A549 treated with CORT108297 at 1 μM for 4 hours (cell line): ENCODE data around the gene EGR4. TPM values are rescaled to one million over a fixed set of nuclear protein-coding genes. Genes with fewer than 3 reads are reported as not detected.

Experiments used
- total RNA-seq: library from RNA; stranded (reverse); fragments of 200-300 nt; extraction: Qiagen RNA extraction; gene quantifications from 5 replicates; pipeline ENCODE4 v1.2.3, GENCODE V29; 2022

The EGR4 gene
- 0.07 to 0.32 TPM (median 0.17 TPM) in 5 replicates for total RNA-seq

DNA sequence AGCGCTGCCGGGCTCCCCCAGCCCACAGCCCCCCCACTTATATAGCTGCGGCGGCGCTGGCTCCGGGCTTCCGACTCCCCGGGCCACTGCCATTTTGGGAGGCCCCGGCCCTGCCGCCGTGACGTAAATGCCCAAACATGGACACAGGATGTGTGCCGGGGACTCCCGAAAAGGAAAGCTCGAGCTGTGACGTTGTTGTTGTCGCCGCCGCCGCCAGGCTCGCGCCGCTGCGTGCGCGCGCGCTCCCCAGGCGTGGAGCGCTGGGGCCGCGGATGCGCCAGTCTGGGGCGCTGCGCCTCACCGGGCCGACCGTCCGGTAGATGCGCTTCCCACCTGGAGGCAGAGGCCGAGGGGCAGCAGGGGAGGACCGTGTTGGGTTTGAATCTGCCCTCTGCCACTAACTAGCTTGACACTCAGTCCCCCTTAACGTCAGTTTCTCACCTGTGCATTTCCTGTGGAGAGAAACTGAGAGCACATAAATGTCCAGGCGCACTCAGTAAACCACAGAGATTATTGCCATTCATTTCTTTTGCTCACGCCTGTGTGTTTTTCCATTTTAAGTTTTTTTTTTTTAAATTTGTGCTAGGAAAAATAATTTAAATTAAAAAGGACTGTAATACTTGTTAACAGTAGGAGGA lies at the start of gene EGR4:
Gene EGR4, minus strand, starts transcription at position 15 of the 638 bp plus-strand sequence. CDS start 231 bp downstream, outside the sequence.

DNA sequence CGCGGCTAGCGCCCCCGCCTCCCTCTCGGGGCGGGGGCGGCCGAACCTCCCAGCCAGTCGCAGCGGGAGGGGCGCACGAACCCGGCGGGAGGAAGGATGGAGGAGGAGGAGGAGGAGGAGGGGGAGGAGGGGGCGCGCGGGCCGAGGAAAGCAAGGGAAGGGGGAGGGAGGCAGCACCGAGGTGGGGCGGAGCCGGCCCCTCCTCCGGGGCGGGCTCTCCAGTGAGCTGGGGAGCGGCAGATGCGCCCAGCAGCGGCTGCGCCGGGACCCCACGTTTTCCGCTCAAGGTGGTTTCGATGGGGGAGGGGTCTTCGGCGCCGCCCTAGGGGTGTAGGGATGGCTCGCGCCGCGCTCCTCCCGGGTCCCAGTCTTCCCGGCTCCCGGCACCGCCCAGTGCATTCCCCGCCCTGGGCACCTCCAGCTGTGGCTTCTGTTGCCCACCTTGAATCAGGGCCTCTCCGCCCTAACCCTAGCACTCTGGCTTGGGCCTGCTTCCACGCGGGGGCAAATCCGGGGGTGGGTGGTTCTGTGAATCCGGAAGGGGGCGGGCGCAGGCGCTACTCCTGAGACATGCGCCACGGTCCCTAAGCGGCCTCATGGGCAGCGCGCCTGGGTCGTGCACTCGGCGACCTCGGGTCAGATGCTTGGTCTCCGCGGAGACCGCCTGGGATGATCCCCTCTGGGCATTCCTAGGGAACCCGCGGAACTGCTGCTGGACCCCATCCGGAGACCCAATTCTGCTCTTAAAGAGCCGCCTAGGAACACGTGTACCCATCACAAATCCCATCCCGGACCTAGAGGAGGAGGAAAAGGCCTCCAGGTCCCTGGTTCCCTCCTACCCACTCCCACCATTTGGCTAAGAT lies 8.8 kb downstream of the EGR4 start, which contains the start of gene FBXO41:
Gene FBXO41, minus strand, starts transcription at position 183 of the 863 bp plus-strand sequence. CDS start 14,848 bp downstream, outside the sequence.

Other genes with a start within 250 kb of the EGR4 start
- 11.5 to 17.1 TPM (median 14.7 TPM) in 5 replicates for gene SFXN5, start 221.8 kb downstream of the EGR4 start, total RNA-seq
- gene RAB11FIP5, start 180.6 kb downstream of the EGR4 start, total RNA-seq: 32.2 to 38.0 TPM (median 36.3 TPM) in 5 replicates
- 0.02 to 0.03 TPM in 2 of 5 replicates, not detected in the others for gene NOTO, start 91.0 kb downstream of the EGR4 start, total RNA-seq
- 53.7 to 59.9 TPM (median 55.8 TPM) in 5 replicates for gene SMYD5, start 79.3 kb downstream of the EGR4 start, total RNA-seq
- 16.6 to 26.1 TPM (median 24.2 TPM) in 5 replicates for gene PRADC1, start 60.3 kb downstream of the EGR4 start, total RNA-seq
- 572 to 977 TPM (median 585 TPM) in 5 replicates for gene CCT7, start 59.2 kb downstream of the EGR4 start, total RNA-seq
- gene FBXO41, start 9.1 kb downstream of the EGR4 start, total RNA-seq: 4.1 to 6.4 TPM (median 5.5 TPM) in 5 replicates
- 8.5 to 10.2 TPM (median 9.4 TPM) in 5 replicates for gene ALMS1, start 92.3 kb upstream of the EGR4 start, total RNA-seq